OCI-M2 (cell line): ENCODE measurements around the gene HSPA6.
"Not testable (repeated sequence)": the region's sequence is repeated elsewhere in the genome, so short reads cannot be mapped to it uniquely, and the experiment has no call there.

Source experiments
- DNase-seq: peaks from one replicate; lab custom pipeline; 2025; ENCODE audit not compliant: unreplicated experiment; lab: John Stamatoyannopoulos, UW

Gene HSPA6

DNA sequence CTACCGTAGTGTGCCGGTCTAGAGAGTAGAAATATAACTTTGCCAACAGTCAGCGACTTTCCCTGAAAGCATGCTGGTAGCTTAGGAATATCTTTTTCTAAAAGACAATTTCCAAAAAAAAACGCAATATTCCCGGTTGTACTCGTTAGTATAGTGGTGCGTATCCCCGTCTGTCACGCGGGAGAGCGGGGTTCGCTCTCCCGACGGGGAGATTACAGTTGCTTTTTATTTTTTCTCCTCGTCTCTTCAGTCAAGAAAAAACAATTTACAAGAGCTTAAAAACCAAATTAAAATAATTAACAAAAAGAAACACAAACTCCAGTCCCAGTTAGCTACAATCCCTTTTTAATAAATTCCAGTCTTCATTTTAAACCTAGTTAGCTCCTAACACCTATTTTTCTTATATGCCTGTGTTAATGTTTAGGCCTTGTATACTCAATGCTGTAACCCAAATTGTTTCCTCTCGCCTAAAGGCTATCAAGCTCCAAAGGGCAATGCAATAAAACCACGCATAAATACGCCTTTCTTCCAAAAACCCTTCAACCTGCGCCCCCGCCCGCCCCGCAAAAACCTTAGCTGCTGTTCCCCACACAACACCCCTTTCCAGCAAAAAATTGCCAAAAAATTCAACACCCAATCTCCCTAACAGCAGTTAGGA is 7.8 kb downstream of the HSPA6 start:
- DNase-seq, result no peak

DNA sequence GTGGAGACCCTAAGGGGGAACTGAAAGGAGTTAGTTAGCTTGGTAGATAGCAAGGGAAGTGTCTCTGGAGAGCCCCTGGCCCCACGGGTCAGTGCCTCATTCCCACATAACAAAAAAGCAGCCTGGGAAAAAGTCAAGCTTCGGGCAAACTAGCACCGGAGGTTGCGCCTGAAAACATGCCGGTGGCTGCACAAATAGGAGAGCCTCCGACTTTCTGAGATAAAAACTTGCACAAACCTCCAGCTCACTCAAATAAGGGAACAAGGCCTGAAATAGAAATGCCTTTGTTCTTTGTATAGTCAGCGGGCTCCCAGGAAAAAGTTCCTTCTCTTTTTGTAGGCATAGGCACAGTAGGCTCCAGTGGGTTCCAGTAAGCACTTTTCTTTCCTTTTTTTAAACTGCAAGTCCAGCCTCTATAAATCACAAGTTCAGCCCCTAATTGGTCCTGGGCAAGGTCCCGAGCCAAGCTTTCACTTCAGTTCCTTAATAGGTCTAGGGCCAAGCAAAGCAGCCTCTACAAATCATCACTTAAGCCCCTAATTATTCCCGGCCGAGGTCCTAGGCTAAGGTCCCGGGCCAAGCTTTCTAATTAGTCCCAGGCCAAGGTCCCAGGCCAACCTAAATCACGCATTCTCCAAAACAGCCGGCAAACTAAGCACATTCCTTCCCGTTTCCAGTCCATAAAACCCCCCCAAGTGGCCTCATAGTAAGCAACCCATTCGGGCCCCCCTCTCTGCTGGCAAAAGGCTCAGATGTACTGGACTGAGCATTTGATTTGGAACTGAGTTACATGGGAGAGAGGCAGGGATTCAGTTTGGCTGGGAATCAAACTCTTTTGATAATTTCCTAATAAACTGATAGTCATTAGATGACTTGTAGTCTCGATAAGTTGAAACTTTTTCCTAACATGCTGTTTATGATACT is 8.6 kb downstream of the HSPA6 start:
- DNase-seq, result not testable (repeated sequence)

GRCh38 chr1:161537068-161537669 is 12.8 kb downstream of the HSPA6 start:
- not testable (repeated sequence) for DNase-seq

GRCh38 chr1:161538925-161539479 is 14.7 kb downstream of the HSPA6 start:
- DNase-seq, result not testable (repeated sequence)

- DNase-seq, result peak; percentile 87
Measured at GRCh38 chr1:161539731-161540569, 15.6 kb downstream of the HSPA6 start.

DNA sequence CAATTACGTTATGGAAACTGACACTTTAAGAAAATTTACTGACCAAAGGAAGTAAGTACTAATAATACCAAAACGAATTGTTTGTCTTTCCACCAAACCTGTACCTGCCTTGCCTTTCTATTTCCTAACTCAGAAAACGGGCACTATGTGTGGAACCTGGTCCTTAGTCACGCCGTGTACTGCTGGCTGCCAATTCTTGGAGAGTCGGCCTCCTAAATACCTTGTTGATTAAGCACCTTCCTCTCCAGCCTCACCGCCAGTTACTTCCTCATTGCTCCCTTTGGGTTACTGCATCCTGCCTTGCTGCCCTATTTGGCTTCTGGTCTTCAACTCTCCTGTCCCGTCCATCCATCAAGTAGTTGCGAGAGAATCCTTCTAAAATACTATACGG is 16.2 kb downstream of the HSPA6 start:
- not testable (repeated sequence) for DNase-seq

DNA sequence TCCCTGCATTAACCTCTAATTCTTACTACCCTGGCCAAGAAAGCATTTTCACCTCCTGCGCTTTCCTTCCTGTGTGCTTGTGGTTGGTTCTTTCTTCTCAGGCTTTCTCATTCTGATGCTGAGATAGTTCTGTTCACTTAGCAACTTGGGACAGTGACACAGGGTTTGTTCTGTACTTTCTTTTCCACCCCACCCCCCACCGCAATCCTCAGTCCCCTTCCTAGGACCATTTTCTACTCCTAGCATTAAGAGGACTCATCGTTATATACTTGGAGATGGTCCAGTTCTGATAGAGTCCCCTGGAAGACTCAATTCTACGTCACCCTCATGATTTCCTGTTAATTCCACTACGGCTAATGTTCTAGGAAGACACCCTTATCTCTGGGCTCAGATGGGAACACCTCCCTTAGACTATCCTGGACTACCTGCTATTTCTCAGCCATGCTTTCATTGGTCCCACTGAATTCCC is 17.8 kb downstream of the HSPA6 start:
- not testable (repeated sequence) for DNase-seq

GRCh38 chr1:161543125-161543524 is 18.8 kb downstream of the HSPA6 start:
- DNase-seq, result not testable (repeated sequence)

GRCh38 chr1:161545005-161545731 is 20.8 kb downstream of the HSPA6 start:
- not testable (repeated sequence) for DNase-seq

DNA sequence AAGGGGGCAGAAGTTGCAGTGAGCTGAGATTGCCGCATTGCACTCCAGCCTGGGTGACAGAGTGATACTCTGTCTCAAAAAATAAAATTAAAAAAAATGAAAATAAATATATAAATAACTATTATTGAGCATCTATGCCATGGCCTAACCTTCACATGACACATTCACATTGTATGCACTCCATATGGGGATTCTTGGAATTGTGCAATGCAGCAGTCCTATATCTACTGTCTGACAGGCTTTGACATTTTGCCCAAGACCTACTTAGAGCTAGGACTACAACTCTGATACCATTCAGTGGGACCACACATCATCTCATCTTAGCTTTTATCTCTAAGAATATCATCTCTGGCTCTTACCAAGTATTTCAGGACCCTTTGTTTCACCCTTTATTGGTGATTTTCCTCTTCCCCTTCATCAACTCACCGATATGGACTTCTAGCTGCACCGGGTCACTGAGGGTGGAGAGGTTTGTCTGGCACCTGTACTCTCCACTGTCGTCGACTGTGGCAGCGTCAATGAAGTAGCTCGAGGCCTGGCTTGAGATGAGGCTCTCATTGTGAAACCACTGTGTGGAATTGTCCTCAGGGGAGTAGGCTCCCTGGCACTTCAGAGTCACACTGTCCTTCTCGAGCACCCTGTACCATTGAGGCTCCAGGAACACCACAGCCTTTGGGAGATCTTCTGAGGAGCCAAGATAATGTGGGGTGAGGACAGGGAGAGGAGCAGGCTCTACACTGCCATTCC is 23.8 kb downstream of the HSPA6 start:
- DNase-seq, result not testable (repeated sequence)

DNA sequence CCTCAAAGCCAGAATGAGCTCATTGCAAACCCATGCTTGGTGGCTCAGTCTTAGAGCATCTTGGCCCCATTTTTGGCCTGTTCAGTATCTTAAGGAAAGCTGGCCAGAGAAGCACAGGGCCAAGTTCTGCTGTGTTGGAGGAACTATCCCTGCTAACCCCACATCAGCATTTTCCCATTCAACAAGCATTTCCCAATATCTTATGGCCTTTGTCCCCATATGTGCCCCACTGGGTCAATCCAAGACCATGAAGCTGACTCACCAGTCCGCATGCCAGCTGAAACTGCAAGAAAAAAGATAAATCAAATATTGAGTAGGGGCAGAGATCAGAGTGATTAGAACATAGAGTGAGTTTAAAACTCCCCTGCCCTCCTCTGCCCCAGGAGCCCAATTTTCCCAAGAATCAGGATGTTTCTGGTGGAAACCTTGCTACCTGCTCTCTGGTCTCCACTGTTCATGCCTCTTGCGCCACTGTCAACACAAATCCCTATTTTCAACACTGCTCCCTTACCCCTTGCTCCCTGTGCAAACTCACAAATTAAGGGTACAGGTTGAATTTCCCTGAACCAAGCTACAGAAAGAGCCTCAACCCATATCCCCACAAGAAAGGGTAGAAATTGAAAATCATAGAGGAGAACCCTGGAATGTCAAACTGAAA is 24.5 kb downstream of the HSPA6 start:
- not testable (repeated sequence) for DNase-seq

DNA sequence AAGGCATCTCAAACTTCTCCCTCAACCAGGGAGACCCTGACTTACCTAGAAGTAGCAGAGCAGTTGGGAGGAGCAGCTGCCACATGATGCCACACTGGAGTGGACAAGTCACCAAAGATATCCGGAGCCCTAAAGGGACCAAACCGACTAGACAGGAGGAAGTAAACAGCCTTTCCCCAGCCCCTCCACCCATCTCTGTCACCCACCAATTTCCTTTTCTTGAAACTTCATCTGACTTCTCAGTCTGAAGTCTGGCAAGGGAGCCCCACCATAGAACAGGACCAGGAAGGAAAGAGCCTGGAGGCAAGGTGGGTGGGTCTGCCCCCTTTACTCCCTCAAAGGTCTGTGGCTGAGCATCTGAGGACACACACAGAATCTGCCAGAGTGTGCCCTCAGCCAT is 25.3 kb downstream of the HSPA6 start, which contains the start of gene FCGR3A:
FCGR3A (minus strand) TSS at position 167 of the 400 bp plus-strand sequence; CDS start at position 85, 82 bp downstream.
- DNase-seq, result no peak

- not testable (repeated sequence) for DNase-seq
Measured at GRCh38 chr1:161550942-161551341, 26.6 kb downstream of the HSPA6 start.

- not testable (repeated sequence) for DNase-seq
Measured at GRCh38 chr1:161553631-161554030, 29.3 kb downstream of the HSPA6 start.

- not testable (repeated sequence) for DNase-seq
Measured at GRCh38 chr1:161554340-161554739, 30.0 kb downstream of the HSPA6 start.

- not testable (repeated sequence) for DNase-seq
Measured at GRCh38 chr1:161554815-161555417, 30.6 kb downstream of the HSPA6 start.

GRCh38 chr1:161556143-161556542 is 31.8 kb downstream of the HSPA6 start:
- DNase-seq, result not testable (repeated sequence)

GRCh38 chr1:161556990-161557389 is 32.6 kb downstream of the HSPA6 start:
- DNase-seq, result not testable (repeated sequence)
